Measurements from ENCODE around the gene CLASP2. TPM values are rescaled to one million over a fixed set of nuclear protein-coding genes. Genes with fewer than 3 reads are reported as not detected.

The CLASP2 gene
- total RNA-seq, 1 donor from 2014 or later, result 52.8 TPM

DNA sequence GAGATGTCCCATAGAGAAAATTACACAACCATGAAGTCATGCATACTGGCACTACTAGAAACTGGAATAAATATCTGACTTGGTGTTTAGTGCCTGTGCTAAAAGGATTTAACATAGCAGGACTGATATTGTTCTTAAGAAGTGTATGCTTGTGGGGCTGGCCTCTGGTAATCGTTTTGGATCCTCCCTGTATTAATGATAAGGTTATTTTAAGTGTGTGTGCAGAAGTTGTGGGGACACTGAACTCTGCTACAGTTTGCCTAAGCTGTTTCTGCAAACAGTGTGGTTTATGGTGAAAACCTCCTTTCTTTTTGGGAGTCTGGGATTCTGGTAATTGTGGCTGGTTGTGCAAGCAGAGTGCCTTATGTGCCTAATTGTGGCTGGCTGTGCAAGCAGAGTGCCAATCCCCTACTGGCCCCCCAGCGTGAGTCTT, 120.8 kb downstream of the CLASP2 start:
- Mint-ChIP-seq H3K9me3 (ENCODE audit: low read depth) (no peaks in the 10 kb centered on the region), H3K36me3 (ENCODE audit: low read depth) (peaks cover 15% of the 10 kb centered on the region), H3K27me3 (ENCODE audit: low read depth) (no peaks in the 10 kb centered on the region), H3K27ac (ENCODE audit: unreplicated experiment) (no peak overlapping the region), H3K4me3 (ENCODE audit: unreplicated experiment) (no peak overlapping the region), H3K4me1 (ENCODE audit: low read depth) (no peaks in the 10 kb centered on the region)
- no peak for DNase-seq (ENCODE audit: low spot score)
- TF ChIP-seq, protein P1, sequence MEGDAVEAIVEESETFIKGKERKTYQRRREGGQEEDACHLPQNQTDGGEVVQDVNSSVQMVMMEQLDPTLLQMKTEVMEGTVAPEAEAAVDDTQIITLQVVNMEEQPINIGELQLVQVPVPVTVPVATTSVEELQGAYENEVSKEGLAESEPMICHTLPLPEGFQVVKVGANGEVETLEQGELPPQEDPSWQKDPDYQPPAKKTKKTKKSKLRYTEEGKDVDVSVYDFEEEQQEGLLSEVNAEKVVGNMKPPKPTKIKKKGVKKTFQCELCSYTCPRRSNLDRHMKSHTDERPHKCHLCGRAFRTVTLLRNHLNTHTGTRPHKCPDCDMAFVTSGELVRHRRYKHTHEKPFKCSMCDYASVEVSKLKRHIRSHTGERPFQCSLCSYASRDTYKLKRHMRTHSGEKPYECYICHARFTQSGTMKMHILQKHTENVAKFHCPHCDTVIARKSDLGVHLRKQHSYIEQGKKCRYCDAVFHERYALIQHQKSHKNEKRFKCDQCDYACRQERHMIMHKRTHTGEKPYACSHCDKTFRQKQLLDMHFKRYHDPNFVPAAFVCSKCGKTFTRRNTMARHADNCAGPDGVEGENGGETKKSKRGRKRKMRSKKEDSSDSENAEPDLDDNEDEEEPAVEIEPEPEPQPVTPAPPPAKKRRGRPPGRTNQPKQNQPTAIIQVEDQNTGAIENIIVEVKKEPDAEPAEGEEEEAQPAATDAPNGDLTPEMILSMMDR (IDR thresholded peaks at IDR 0.05), result no peak

DNA sequence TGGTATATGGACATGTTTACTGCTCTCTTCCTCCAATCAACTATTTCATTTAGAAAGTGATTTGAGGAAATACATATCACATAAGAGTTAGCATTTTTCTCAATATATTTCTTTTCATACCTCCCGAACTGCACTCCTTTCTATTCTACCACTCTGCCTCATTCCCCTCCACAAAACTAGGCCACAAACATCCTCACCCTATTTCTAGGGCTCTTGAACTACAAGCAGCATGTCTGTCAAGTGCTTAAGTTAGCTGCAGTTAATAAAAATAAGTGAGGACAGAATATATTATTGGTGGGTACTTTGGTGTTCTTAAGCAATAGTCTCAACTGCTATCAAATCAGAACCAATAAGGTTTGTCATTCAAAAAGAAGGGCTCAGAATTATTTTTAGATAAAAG, 125.1 kb downstream of the CLASP2 start:
- no peaks in the 10 kb centered on the region for H3K27me3 Mint-ChIP-seq (ENCODE audit: low read depth)
- no peak overlapping the region for H3K27ac Mint-ChIP-seq (ENCODE audit: unreplicated experiment)
- no peak for DNase-seq (ENCODE audit: low spot score)

DNA sequence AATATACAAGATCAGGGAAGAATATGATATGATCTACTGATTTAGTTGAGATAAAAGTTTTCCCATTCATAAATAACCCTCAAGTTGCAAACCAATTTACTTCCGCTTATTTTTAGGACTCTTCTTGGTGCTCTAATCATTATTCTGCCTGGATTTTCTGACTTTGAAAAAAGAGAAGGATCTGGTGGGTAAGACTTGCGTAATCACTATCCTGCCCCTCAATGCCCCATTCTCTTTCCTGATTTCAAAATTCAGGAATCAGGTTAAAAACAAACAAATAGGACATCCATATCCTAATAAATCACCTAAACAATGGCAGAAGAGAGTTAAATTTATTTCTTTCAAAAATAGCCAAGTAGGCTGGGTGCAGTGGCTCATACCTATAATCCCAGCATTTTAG, 127.5 kb downstream of the CLASP2 start:
- TF ChIP-seq, protein P1 (IDR thresholded peaks at IDR 0.05), result no peak
- peaks cover 12% of the 10 kb centered on the region for H3K36me3 Mint-ChIP-seq (ENCODE audit: low read depth)

More for the DNA sequence above, 125.1 kb downstream of the CLASP2 start:
- TF ChIP-seq, protein P1 (IDR thresholded peaks at IDR 0.05), result no peak
- Mint-ChIP-seq H3K36me3 (ENCODE audit: low read depth) (peaks cover 9% of the 10 kb centered on the region), H3K4me1 (ENCODE audit: low read depth) (no peaks in the 10 kb centered on the region), H3K4me3 (ENCODE audit: unreplicated experiment) (no peak overlapping the region), H3K9me3 (ENCODE audit: low read depth) (no peaks in the 10 kb centered on the region)

DNA sequence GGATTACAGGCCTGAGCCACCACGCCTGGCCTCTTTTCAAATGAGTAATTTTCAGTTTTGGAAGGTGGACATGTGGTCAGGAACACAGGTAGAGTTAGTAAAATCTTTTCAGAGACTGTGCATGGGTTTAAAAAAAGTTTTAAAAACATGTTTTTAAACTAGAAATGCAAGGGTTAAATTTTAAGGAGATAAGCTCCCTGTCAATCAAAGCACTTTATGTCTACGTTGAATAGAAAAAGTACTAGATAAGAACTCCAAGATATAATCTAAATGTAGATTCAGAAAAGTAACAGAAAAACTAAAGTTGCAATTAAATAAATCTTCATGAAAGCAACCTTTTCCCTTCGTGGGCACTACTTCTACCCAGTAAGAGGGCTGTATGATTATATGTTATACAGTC, 131.7 kb downstream of the CLASP2 start:
- H3K9me3 Mint-ChIP-seq (ENCODE audit: low read depth), result no peaks in the 10 kb centered on the region
- no peak overlapping the region for H3K27ac Mint-ChIP-seq (ENCODE audit: unreplicated experiment)

More for the DNA sequence above, 127.5 kb downstream of the CLASP2 start:
- H3K4me3 Mint-ChIP-seq (ENCODE audit: unreplicated experiment), result no peak overlapping the region
- H3K27ac Mint-ChIP-seq (ENCODE audit: unreplicated experiment), result no peak overlapping the region
- DNase-seq (ENCODE audit: low spot score), result no peak
- no peaks in the 10 kb centered on the region for H3K4me1 Mint-ChIP-seq (ENCODE audit: low read depth)
- no peaks in the 10 kb centered on the region for H3K9me3 Mint-ChIP-seq (ENCODE audit: low read depth)
- no peaks in the 10 kb centered on the region for H3K27me3 Mint-ChIP-seq (ENCODE audit: low read depth)

DNA sequence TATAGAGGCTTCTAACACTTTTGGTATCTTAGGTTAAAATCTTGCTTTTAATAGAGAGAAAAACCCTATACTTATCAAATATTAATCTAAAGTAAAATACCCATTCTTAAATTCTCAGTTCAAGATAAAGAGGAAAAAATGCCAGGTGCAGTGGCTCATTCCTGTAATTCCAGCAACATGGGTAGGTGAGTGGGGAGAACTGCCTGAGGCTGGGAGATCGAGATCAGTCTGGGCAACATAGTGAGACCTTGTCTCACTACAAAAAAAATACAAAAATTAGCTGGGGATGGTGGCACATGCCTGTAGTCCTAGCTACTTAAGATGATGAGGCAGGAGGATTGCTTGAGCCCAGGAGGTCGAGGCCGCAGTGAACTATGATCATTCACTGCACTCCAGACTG, 135.8 kb downstream of the CLASP2 start:
- DNase-seq (ENCODE audit: low spot score), result no peak
- Mint-ChIP-seq H3K27ac (ENCODE audit: unreplicated experiment) (no peak overlapping the region), H3K4me3 (ENCODE audit: unreplicated experiment) (no peak overlapping the region), H3K9me3 (ENCODE audit: low read depth) (no peaks in the 10 kb centered on the region), H3K4me1 (ENCODE audit: low read depth) (peaks cover 6% of the 10 kb centered on the region), H3K27me3 (ENCODE audit: low read depth) (no peaks in the 10 kb centered on the region), H3K36me3 (ENCODE audit: low read depth) (peaks cover 8% of the 10 kb centered on the region)
- TF ChIP-seq, protein P1 (IDR thresholded peaks at IDR 0.05), result no peak

More for the DNA sequence above, 131.7 kb downstream of the CLASP2 start:
- no peak for DNase-seq (ENCODE audit: low spot score)
- Mint-ChIP-seq H3K4me1 (ENCODE audit: low read depth) (no peaks in the 10 kb centered on the region), H3K4me3 (ENCODE audit: unreplicated experiment) (no peak overlapping the region), H3K27me3 (ENCODE audit: low read depth) (no peaks in the 10 kb centered on the region), H3K36me3 (ENCODE audit: low read depth) (peaks cover 15% of the 10 kb centered on the region)
- TF ChIP-seq, protein P1 (IDR thresholded peaks at IDR 0.05), result no peak
